HEK293 (cell line): ENCODE measurements around the gene ZNF423.

Experiments used
- CTCF ChIA-PET: fragments of 350-600 bp; formaldehyde crosslinking; extraction: SDS; loops from one replicate; lab custom pipeline; 2021; ENCODE audit warnings: antibody characterized with exemption; lab: Yijun Ruan, JAX
- POLR2A ChIA-PET: fragments of 300-600 bp; formaldehyde crosslinking; extraction: SDS; loops from one replicate; lab custom pipeline; 2020; ENCODE audit warnings: antibody characterized with exemption, inconsistent platforms; lab: Yijun Ruan, JAX
- H3K27ac ChIP-seq: fragments of 200-500 bp; sonication (Bioruptor generic); 2 replicates; pipeline ENCODE4 v1.5.1; 2014; ENCODE audit warnings: low read depth, low read length, control low read depth, inconsistent platforms; ENCODE audit errors: extremely low read depth
- H3K36me3 ChIP-seq, 2 experiments: fragments of 200-500 bp in 1 of 2; sonication (Bioruptor generic) in 1 of 2; 1 replicate in 1 of 2; 2 replicates in 1 of 2; pipeline ENCODE4 v1.5.1; 2014 to 2017; ENCODE audit warnings: inconsistent platforms in 2 of 2, low read length in 2 of 2; ENCODE audit not compliant: control insufficient read depth in 2 of 2, insufficient read depth in 1 of 2
- H3K4me1 ChIP-seq: fragments of 200-500 bp; sonication (Bioruptor generic); 2 replicates; pipeline ENCODE4 v1.5.1; 2014; ENCODE audit warnings: mild to moderate bottlenecking, low read length, inconsistent platforms; ENCODE audit not compliant: control insufficient read depth, insufficient read depth
- H3K4me3 ChIP-seq: 2 replicates; pipeline ENCODE4 v1.5.1; 2011; ENCODE audit warnings: low read depth, mild to moderate bottlenecking, control low read depth, low read length, moderate library complexity
- H3K9me3 ChIP-seq: fragments of 200-500 bp; sonication (Bioruptor generic); 2 replicates; pipeline ENCODE4 v1.5.1; 2014; ENCODE audit warnings: low read depth, low read length, inconsistent platforms; ENCODE audit not compliant: control insufficient read depth, insufficient read depth
- BCL6B ChIP-seq: fragments of 450-650 bp; formaldehyde crosslinking; IDR thresholded peaks from 2 replicates; pipeline ENCODE4 v1.5.1; 2017; ENCODE audit warnings: missing biosample characterization, missing genetic modification characterization
- CTCF ChIP-seq: fragments of 450-650 bp; formaldehyde crosslinking; IDR thresholded peaks from 2 replicates; pipeline ENCODE4 v1.5.1; 2016; ENCODE audit warnings: missing biosample characterization, missing genetic modification characterization
- FEZF1 ChIP-seq: fragments of 450-650 bp; formaldehyde crosslinking; IDR thresholded peaks from 2 replicates; pipeline ENCODE4 v1.5.1; 2016; ENCODE audit warnings: missing biosample characterization, missing genetic modification characterization
- PBX3 ChIP-seq: sonication (generic); formaldehyde crosslinking; IDR thresholded peaks from 2 replicates; pipeline ENCODE4 v1.8.1; 2022; ENCODE audit warnings: mild to moderate bottlenecking, moderate library complexity, missing genetic modification reagents
- PRDM6 ChIP-seq: fragments of 450-650 bp; formaldehyde crosslinking; IDR thresholded peaks from 2 replicates; pipeline ENCODE4 v1.5.1; 2017; ENCODE audit warnings: missing biosample characterization, missing genetic modification characterization
- SETDB1 ChIP-seq: IDR thresholded peaks from one replicate; pipeline ENCODE4 v1.6.1; 2017; ENCODE audit warnings: mild to moderate bottlenecking, low read length, moderate library complexity, mixed read lengths; ENCODE audit not compliant: insufficient read length
- SP7 ChIP-seq: fragments of 450-650 bp; formaldehyde crosslinking; IDR thresholded peaks from 2 replicates; pipeline ENCODE4 v1.5.1; 2016; ENCODE audit warnings: missing biosample characterization, missing genetic modification characterization
- TCF7L2 ChIP-seq: IDR thresholded peaks from 2 replicates; pipeline ENCODE4 v1.6.1; 2011; ENCODE audit warnings: low read depth, mild to moderate bottlenecking, inconsistent platforms, low read length, moderate library complexity, borderline replicate concordance
- ZBTB7A ChIP-seq: fragments of 450-650 bp; formaldehyde crosslinking; IDR thresholded peaks from 2 replicates; pipeline ENCODE4 v1.5.1; 2016; ENCODE audit warnings: low read depth, missing biosample characterization, missing genetic modification characterization
- ZNF112 ChIP-seq: fragments of 450-650 bp; formaldehyde crosslinking; IDR thresholded peaks from 2 replicates; pipeline ENCODE4 v1.5.0; 2017; ENCODE audit warnings: missing biosample characterization, missing genetic modification characterization
- ZNF155 ChIP-seq: fragments of 450-650 bp; formaldehyde crosslinking; IDR thresholded peaks from 2 replicates; pipeline ENCODE4 v1.5.1; 2016; ENCODE audit warnings: missing biosample characterization, missing genetic modification characterization
- ZNF202 ChIP-seq: fragments of 450-650 bp; formaldehyde crosslinking; IDR thresholded peaks from 2 replicates; pipeline ENCODE4 v1.5.1; 2016; ENCODE audit warnings: missing biosample characterization, missing genetic modification characterization, borderline replicate concordance
- ZNF211 ChIP-seq: fragments of 450-650 bp; formaldehyde crosslinking; IDR thresholded peaks from 2 replicates; pipeline ENCODE4 v1.5.1; 2016; ENCODE audit warnings: low read depth, missing biosample characterization, missing genetic modification characterization
- ZNF223 ChIP-seq: fragments of 450-650 bp; formaldehyde crosslinking; IDR thresholded peaks from 2 replicates; pipeline ENCODE4 v1.5.1; 2016; ENCODE audit warnings: missing biosample characterization, missing genetic modification characterization
- ZNF239 ChIP-seq: fragments of 450-650 bp; formaldehyde crosslinking; IDR thresholded peaks from 2 replicates; pipeline ENCODE4 v1.5.1; 2016; ENCODE audit warnings: missing biosample characterization, missing genetic modification characterization
- ZNF248 ChIP-seq: fragments of 450-650 bp; formaldehyde crosslinking; IDR thresholded peaks from 2 replicates; pipeline ENCODE4 v1.5.1; 2017; ENCODE audit warnings: missing biosample characterization, missing genetic modification characterization
- ZNF302 ChIP-seq: fragments of 450-650 bp; formaldehyde crosslinking; IDR thresholded peaks from 2 replicates; pipeline ENCODE4 v1.5.1; 2016; ENCODE audit warnings: missing biosample characterization, missing genetic modification characterization, low read depth
- ZNF473 ChIP-seq: fragments of 450-650 bp; formaldehyde crosslinking; IDR thresholded peaks from 2 replicates; pipeline ENCODE4 v1.5.1; 2017; ENCODE audit warnings: missing biosample characterization, missing genetic modification characterization
- ZNF518A ChIP-seq: fragments of 450-650 bp; formaldehyde crosslinking; conservative IDR thresholded peaks from 2 replicates; pipeline ENCODE4 v1.5.1; 2016; ENCODE audit warnings: low read depth, missing biosample characterization, missing genetic modification characterization
- ZNF544 ChIP-seq: fragments of 450-650 bp; formaldehyde crosslinking; IDR thresholded peaks from 2 replicates; pipeline ENCODE4 v1.5.0; 2017; ENCODE audit warnings: missing biosample characterization, missing genetic modification characterization
- ZNF549 ChIP-seq: fragments of 450-650 bp; IDR thresholded peaks from 2 replicates; pipeline ENCODE4 v1.5.1; 2018; ENCODE audit warnings: missing biosample characterization, missing genetic modification characterization, mild to moderate bottlenecking, inconsistent platforms, moderate library complexity
- ZNF560 ChIP-seq: fragments of 450-650 bp; formaldehyde crosslinking; IDR thresholded peaks from 2 replicates; pipeline ENCODE4 v1.5.1; 2017; ENCODE audit warnings: missing biosample characterization, missing genetic modification characterization, borderline replicate concordance
- ZNF777 ChIP-seq: fragments of 450-650 bp; formaldehyde crosslinking; IDR thresholded peaks from 2 replicates; pipeline ENCODE4 v1.5.1; 2017; ENCODE audit warnings: missing biosample characterization, missing genetic modification characterization, borderline replicate concordance
- ZNF791 ChIP-seq: fragments of 450-650 bp; formaldehyde crosslinking; IDR thresholded peaks from 2 replicates; pipeline ENCODE4 v1.5.1; 2016; ENCODE audit warnings: missing biosample characterization, missing genetic modification characterization
- ZSCAN23 ChIP-seq: fragments of 450-650 bp; formaldehyde crosslinking; IDR thresholded peaks from 2 replicates; pipeline ENCODE4 v1.5.1; 2016; ENCODE audit warnings: missing biosample characterization, missing genetic modification characterization

The ZNF423 gene

GRCh38 chr16:49654425-49654824 is 201.5 kb downstream of the ZNF423 start:
- Histone ChIP-seq H3K27ac (no peak overlapping the region), H3K9me3 (no peaks in the 10 kb centered on the region), H3K4me3 (no peak overlapping the region), H3K36me3 (no peaks in the 10 kb centered on the region), H3K4me1 (no peaks in the 10 kb centered on the region)
- CTCF ChIA-PET, result interaction anchor here (0.5 to 0.7 kb wide), 2 partner anchors 51 to 345 kb away, joined by 3 read pairs; no protein-coding TSS in a partner anchor
- TF ChIP-seq ZNF302, result no peak
- no peak for TF ChIP-seq ZNF518A (tag by site-specific recombination)
- no peak for TF ChIP-seq ZNF239
- no peak for TF ChIP-seq TCF7L2
- TF ChIP-seq ZNF248 (tag by site-specific recombination), result no peak
- TF ChIP-seq ZNF777 (tag by site-specific recombination), result no peak
- TF ChIP-seq PBX3 (CRISPR knock-in tag), result no peak
- TF ChIP-seq ZNF473 (tag by site-specific recombination), result no peak
- TF ChIP-seq ZNF544 (tag by site-specific recombination), result no peak
- POLR2A ChIA-PET, result no interaction called here

GRCh38 chr16:49653577-49653976 is 202.3 kb downstream of the ZNF423 start:
- ChIA-PET POLR2A (no interaction called here), CTCF (interaction anchor here (1.0 kb wide), 1 partner anchor 98 kb away, joined by 4 read pairs; no protein-coding TSS in a partner anchor)
- H3K9me3 ChIP-seq, result no peaks in the 10 kb centered on the region
- no peak overlapping the region for H3K27ac ChIP-seq
- H3K4me3 ChIP-seq, result no peak overlapping the region
- H3K36me3 ChIP-seq, result no peaks in the 10 kb centered on the region
- H3K4me1 ChIP-seq, result no peaks in the 10 kb centered on the region
- TF ChIP-seq PRDM6 (no peak), ZNF211 (tag by site-specific recombination) (no peak), ZBTB7A (tag by site-specific recombination) (no peak), ZNF112 (no peak), ZNF560 (no peak), CTCF (tag by site-specific recombination) (no peak), ZNF202 (tag by site-specific recombination) (no peak), SETDB1 (no peak), FEZF1 (tag by site-specific recombination) (no peak), SP7 (tag by site-specific recombination) (no peak), BCL6B (tag by site-specific recombination) (no peak), ZNF791 (tag by site-specific recombination) (no peak), ZNF223 (no peak), ZNF549 (no peak), ZSCAN23 (no peak), ZNF155 (tag by site-specific recombination) (no peak)
